ENCODE data around the gene TIMM13.
"Not testable (repeated sequence)": the region's sequence is repeated elsewhere in the genome, so short reads cannot be mapped to it uniquely, and the experiment has no call there.

Gene TIMM13

GRCh38 chr19:2415281-2415972 is 12.0 kb downstream of the TIMM13 start:
- DNase-seq (ENCODE audit: low read depth, low spot score), result no peak

GRCh38 chr19:2413629-2414028 is 13.8 kb downstream of the TIMM13 start:
- DNase-seq (ENCODE audit: low read depth, low spot score), result no peak

GRCh38 chr19:2413159-2413558 is 14.2 kb downstream of the TIMM13 start:
- no peak for DNase-seq (ENCODE audit: low read depth, low spot score)

- no peak for DNase-seq (ENCODE audit: low read depth, low spot score)
Observed at GRCh38 chr19:2412449-2412848, 14.9 kb downstream of the TIMM13 start.

GRCh38 chr19:2411709-2412108 is 15.7 kb downstream of the TIMM13 start:
- no peak for DNase-seq (ENCODE audit: low read depth, low spot score)

GRCh38 chr19:2410023-2410422 is 17.4 kb downstream of the TIMM13 start:
- DNase-seq (ENCODE audit: low read depth, low spot score), result no peak

GRCh38 chr19:2409352-2409912 is 18.0 kb downstream of the TIMM13 start:
- no peak for DNase-seq (ENCODE audit: low read depth, low spot score)

GRCh38 chr19:2408247-2408646 is 19.1 kb downstream of the TIMM13 start:
- DNase-seq (ENCODE audit: low read depth, low spot score), result no peak

GRCh38 chr19:2399582-2399981 is 27.8 kb downstream of the TIMM13 start:
- DNase-seq (ENCODE audit: low read depth, low spot score), result no peak

GRCh38 chr19:2398735-2399305 is 28.6 kb downstream of the TIMM13 start:
- no peak for DNase-seq (ENCODE audit: low read depth, low spot score)

GRCh38 chr19:2397173-2397572 is 30.2 kb downstream of the TIMM13 start:
- DNase-seq (ENCODE audit: low read depth, low spot score), result not testable (repeated sequence)

- DNase-seq (ENCODE audit: low read depth, low spot score), result not testable (repeated sequence)
Observed at GRCh38 chr19:2395293-2395829, 32.0 kb downstream of the TIMM13 start.

- no peak for DNase-seq (ENCODE audit: low read depth, low spot score)
Observed at GRCh38 chr19:2394442-2395292, 32.7 kb downstream of the TIMM13 start.

- no peak for DNase-seq (ENCODE audit: low read depth, low spot score)
Observed at GRCh38 chr19:2394054-2394441, 33.3 kb downstream of the TIMM13 start.

GRCh38 chr19:2392899-2393298 is 34.5 kb downstream of the TIMM13 start:
- DNase-seq (ENCODE audit: low read depth, low spot score), result not testable (repeated sequence)

- DNase-seq (ENCODE audit: low read depth, low spot score), result no peak
Observed at GRCh38 chr19:2392366-2392765, 35.0 kb downstream of the TIMM13 start.

- peak; percentile 32 for DNase-seq (ENCODE audit: low read depth, low spot score)
Observed at GRCh38 chr19:2391118-2391725, 36.2 kb downstream of the TIMM13 start.

GRCh38 chr19:2389594-2389993 is 37.8 kb downstream of the TIMM13 start:
- DNase-seq (ENCODE audit: low read depth, low spot score), result no peak

- DNase-seq (ENCODE audit: low read depth, low spot score), result no peak
Observed at GRCh38 chr19:2387367-2388288, 39.8 kb downstream of the TIMM13 start.

GRCh38 chr19:2385053-2385721 is 42.2 kb downstream of the TIMM13 start:
- no peak for DNase-seq (ENCODE audit: low read depth, low spot score)
